Measurements from ENCODE around the gene TMEM164.
"Not testable (repeated sequence)": the region's sequence is repeated elsewhere in the genome, so short reads cannot be mapped to it uniquely, and the experiment has no call there.

Gene TMEM164

GRCh38 chrX:110146521-110146920 lies 143.6 kb downstream of the TMEM164 start:
- TF ChIP-seq CTCF (conservative IDR thresholded peaks at IDR 0.05; ENCODE audit: low read depth, low read length), result peak; percentile 76
- no peak overlapping the region for H3K4me3 ChIP-seq (ENCODE audit: low read depth, low read length)
- DNase-seq (ENCODE audit: low read depth), result peak; percentile 73

GRCh38 chrX:110153244-110153643 lies 150.3 kb downstream of the TMEM164 start:
- TF ChIP-seq CTCF (conservative IDR thresholded peaks at IDR 0.05; ENCODE audit: low read depth, low read length), result no peak
- H3K4me3 ChIP-seq (ENCODE audit: low read depth, low read length), result no peak overlapping the region
- DNase-seq (ENCODE audit: low read depth), result no peak

- H3K4me3 ChIP-seq (ENCODE audit: low read depth, low read length), result no peak overlapping the region
- no peak for TF ChIP-seq CTCF (conservative IDR thresholded peaks at IDR 0.05; ENCODE audit: low read depth, low read length)
- DNase-seq (ENCODE audit: low read depth), result no peak
Measured at GRCh38 chrX:110153896-110154295, 151.0 kb downstream of the TMEM164 start.

GRCh38 chrX:110154328-110154727 lies 151.4 kb downstream of the TMEM164 start:
- not testable (repeated sequence) for DNase-seq (ENCODE audit: low read depth); H3K4me3 ChIP-seq (ENCODE audit: low read depth, low read length)

- H3K4me3 ChIP-seq (ENCODE audit: low read depth, low read length), result no peak overlapping the region
- DNase-seq (ENCODE audit: low read depth), result no peak
- no peak for TF ChIP-seq CTCF (conservative IDR thresholded peaks at IDR 0.05; ENCODE audit: low read depth, low read length)
Measured at GRCh38 chrX:110155759-110156158, 152.8 kb downstream of the TMEM164 start.

- peak; percentile 32 for TF ChIP-seq CTCF (conservative IDR thresholded peaks at IDR 0.05; ENCODE audit: low read depth, low read length)
- no peak overlapping the region for H3K4me3 ChIP-seq (ENCODE audit: low read depth, low read length)
- peak; percentile 26 for DNase-seq (ENCODE audit: low read depth)
Measured at GRCh38 chrX:110156167-110156754, 153.3 kb downstream of the TMEM164 start.

GRCh38 chrX:110157444-110157843 lies 154.5 kb downstream of the TMEM164 start:
- no peak for DNase-seq (ENCODE audit: low read depth)
- no peak overlapping the region for H3K4me3 ChIP-seq (ENCODE audit: low read depth, low read length)
- TF ChIP-seq CTCF (conservative IDR thresholded peaks at IDR 0.05; ENCODE audit: low read depth, low read length), result no peak
